Activated CD4-positive, alpha-beta T cell treated with anti-CD3 and anti-CD28 coated beads, Interleukin-2, amount 10 ng/mL, durations not matched to agents 24 days and 14 days (primary cell): ENCODE measurements around the gene DNAAF1. TPM values are rescaled to one million over a fixed set of nuclear protein-coding genes. Genes with fewer than 3 reads are reported as not detected.
"Not testable (repeated sequence)": the region's sequence is repeated elsewhere in the genome, so short reads cannot be mapped to it uniquely, and the experiment has no call there.

Experiments used
- DNase-seq: peaks from one replicate; pipeline ENCODE4 v3.0.0; 2022
- H3K27ac Mint-ChIP-seq: one replicate; pipeline ENCODE4 v1.8.0; 2022; ENCODE audit warnings: mild to moderate bottlenecking, mixed read lengths
- H3K27me3 Mint-ChIP-seq: one replicate; pipeline ENCODE4 v1.8.0; 2022; ENCODE audit warnings: mixed read lengths
- H3K36me3 Mint-ChIP-seq: one replicate; pipeline ENCODE4 v1.8.0; 2022; ENCODE audit warnings: low read depth, mild to moderate bottlenecking, mixed read lengths
- H3K4me1 Mint-ChIP-seq: one replicate; pipeline ENCODE4 v1.8.0; 2021; ENCODE audit warnings: mixed read lengths
- H3K4me3 Mint-ChIP-seq: one replicate; pipeline ENCODE4 v1.8.0; 2022; ENCODE audit warnings: mild to moderate bottlenecking, moderate library complexity, mixed read lengths
- H3K9me3 Mint-ChIP-seq: one replicate; pipeline ENCODE4 v1.8.0; 2021; ENCODE audit warnings: mixed read lengths
- intact Hi-C: fragments of 100-400 bp; cut with micrococcal nuclease; formaldehyde crosslinking; loops from one replicate; pipeline ENCODE4 v1.15.1; 2023
- total RNA-seq: library from RNA; stranded (reverse); gene quantifications from 2 replicates; pipeline ENCODE4 v1.2.3, GENCODE V29; 2022

Gene DNAAF1
- total RNA-seq = not detected in 2 replicates

- H3K9me3 Mint-ChIP-seq = no peaks in the 10 kb centered on the region
Measured at GRCh38 chr16:84144859-84145639, at the start of gene DNAAF1, which contains the start of gene HSDL1. Gene DNAAF1 (plus strand): TSS chr16:84145308. CDS start chr16:84145441, 133 bp downstream. Gene HSDL1 (minus strand): TSS chr16:84145177. CDS start chr16:84131321, 13,856 bp downstream.

DNA sequence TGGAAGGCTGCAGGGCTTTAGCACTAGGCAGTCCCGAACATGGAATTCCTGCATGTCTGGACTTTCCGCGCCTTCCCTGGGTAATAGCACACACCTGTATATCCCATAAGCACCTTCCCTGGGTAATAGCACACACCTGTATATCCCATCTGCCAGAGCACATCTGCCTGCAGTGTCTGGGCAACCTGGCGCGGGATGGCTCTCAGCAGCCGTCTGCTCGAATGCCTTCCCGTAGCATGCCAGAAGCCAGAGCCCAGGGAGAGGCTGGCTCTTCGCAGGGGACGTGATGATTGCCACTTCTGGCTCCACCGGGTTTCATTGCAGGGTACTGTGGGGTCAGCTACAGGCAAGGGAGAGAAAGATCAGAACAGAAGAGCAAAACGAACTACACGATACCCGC is 49.6 kb upstream of the DNAAF1 start:
- Mint-ChIP-seq H3K36me3 (peaks cover 63% of the 10 kb centered on the region), H3K9me3 (no peaks in the 10 kb centered on the region), H3K27ac (no peak overlapping the region), H3K4me3 (no peak overlapping the region), H3K4me1 (peaks cover 12% of the 10 kb centered on the region), H3K27me3 (no peaks in the 10 kb centered on the region)
- no peak for DNase-seq
- intact Hi-C loops = no loop called here

More at GRCh38 chr16:84144859-84145639, at the start of gene DNAAF1, which contains the start of gene HSDL1:
- Mint-ChIP-seq H3K27me3 (peaks cover 16% of the 10 kb centered on the region), H3K4me1 (peaks cover 11% of the 10 kb centered on the region), H3K27ac (peak within 1 kb of the TSS; percentile 86), H3K36me3 (peaks cover 3% of the 10 kb centered on the region), H3K4me3 (peak within 1 kb of the TSS; percentile 94)
- DNase-seq = peak; percentile 99
- intact Hi-C loops = loop anchor here (1.0 to 2.0 kb wide), 3 partner anchors 29 to 60 kb away; partner anchors contain the start of genes MBTPS1 and TAF1C

- Mint-ChIP-seq H3K36me3 (peaks cover 61% of the 10 kb centered on the region), H3K27me3 (no peaks in the 10 kb centered on the region), H3K4me1 (peaks cover 12% of the 10 kb centered on the region), H3K4me3 (no peak overlapping the region), H3K27ac (no peak overlapping the region), H3K9me3 (no peaks in the 10 kb centered on the region)
- no peak for DNase-seq
- intact Hi-C loops = no loop called here
Measured at GRCh38 chr16:84096447-84097005, 48.6 kb upstream of the DNAAF1 start.

GRCh38 chr16:84098939-84099338 is 46.2 kb upstream of the DNAAF1 start:
- DNase-seq = no peak
- H3K27ac Mint-ChIP-seq = no peak overlapping the region
- intact Hi-C loops = no loop called here
- H3K4me1 Mint-ChIP-seq = peaks cover 17% of the 10 kb centered on the region
- no peaks in the 10 kb centered on the region for H3K9me3 Mint-ChIP-seq
- H3K36me3 Mint-ChIP-seq = peaks cover 51% of the 10 kb centered on the region
- no peaks in the 10 kb centered on the region for H3K27me3 Mint-ChIP-seq
- H3K4me3 Mint-ChIP-seq = no peak overlapping the region

DNA sequence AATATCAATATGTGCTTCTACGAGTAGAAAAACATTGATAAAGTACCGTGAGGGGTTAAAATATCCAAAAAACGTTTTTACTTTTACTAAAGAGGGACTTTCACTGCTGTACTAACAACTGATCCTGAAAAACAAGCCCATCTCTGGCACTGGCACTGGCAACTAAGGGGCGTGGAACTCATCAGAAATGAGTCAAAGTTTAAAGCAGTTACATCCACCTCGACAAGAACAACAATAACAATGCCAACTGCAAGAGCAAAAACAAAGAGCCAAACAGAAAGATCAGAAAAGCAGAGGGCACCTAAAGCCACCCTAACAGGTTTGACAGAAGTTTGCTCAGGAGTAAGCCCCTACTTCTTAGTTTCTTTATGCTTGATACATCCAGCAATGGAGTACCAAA is 41.4 kb upstream of the DNAAF1 start:
- DNase-seq = no peak
- no peaks in the 10 kb centered on the region for H3K9me3 Mint-ChIP-seq
- intact Hi-C loops = no loop called here
- peaks cover 31% of the 10 kb centered on the region for H3K36me3 Mint-ChIP-seq
- no peaks in the 10 kb centered on the region for H3K27me3 Mint-ChIP-seq
- no peak overlapping the region for H3K27ac Mint-ChIP-seq
- H3K4me1 Mint-ChIP-seq = peaks cover 21% of the 10 kb centered on the region
- H3K4me3 Mint-ChIP-seq = no peak overlapping the region

DNA sequence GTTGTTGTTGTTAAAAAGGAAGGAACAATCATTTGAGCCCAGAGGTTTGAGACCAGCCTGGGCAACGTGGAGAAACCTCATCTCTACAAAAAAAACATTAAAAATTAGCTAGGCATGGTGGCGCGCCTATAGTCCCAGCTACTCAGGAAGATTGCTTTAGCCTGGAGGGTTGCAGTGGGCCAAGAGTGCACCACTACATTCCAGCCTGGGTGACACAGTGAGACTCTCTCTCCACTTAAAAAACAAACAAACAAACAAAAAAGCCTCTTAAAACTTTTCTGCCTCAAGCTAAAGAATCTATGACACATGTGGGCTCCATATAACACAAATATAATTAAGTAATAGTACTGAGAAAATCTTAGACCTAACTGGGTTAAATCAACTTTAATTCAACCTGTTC is 40.9 kb upstream of the DNAAF1 start:
- peaks cover 26% of the 10 kb centered on the region for H3K36me3 Mint-ChIP-seq
- intact Hi-C loops = no loop called here
- H3K9me3 Mint-ChIP-seq = no peaks in the 10 kb centered on the region
- no peak overlapping the region for H3K27ac Mint-ChIP-seq
- no peak overlapping the region for H3K4me3 Mint-ChIP-seq
- DNase-seq = no peak
- peaks cover 17% of the 10 kb centered on the region for H3K4me1 Mint-ChIP-seq
- no peaks in the 10 kb centered on the region for H3K27me3 Mint-ChIP-seq

DNA sequence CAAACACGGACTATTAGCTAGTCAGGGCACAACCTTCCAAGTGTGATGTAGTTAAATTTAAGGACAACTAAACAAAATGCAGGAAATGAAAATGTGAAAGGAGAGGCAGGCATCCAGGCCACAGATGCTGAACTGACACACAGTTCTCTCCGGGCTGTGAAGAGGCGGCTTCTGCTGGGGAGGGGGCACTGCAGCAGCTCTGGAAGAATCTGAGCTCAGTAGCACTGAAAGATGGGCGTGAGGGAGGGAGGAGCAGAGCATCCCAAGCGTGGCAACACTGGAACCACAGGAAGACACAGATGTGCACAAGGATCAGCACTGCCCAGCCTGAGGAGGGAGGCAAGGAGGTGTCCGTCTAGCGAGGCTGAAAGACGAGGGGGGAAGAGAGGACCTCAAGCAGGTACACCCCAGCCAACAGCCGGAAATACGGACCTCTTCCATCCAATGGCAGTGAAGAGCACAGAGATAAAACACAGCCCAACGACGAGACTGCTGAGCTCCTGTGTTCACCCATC is 39.8 kb upstream of the DNAAF1 start:
- DNase-seq = no peak
- H3K27me3 Mint-ChIP-seq = no peaks in the 10 kb centered on the region
- H3K4me3 Mint-ChIP-seq = no peak overlapping the region
- H3K4me1 Mint-ChIP-seq = peaks cover 12% of the 10 kb centered on the region
- intact Hi-C loops = no loop called here
- no peaks in the 10 kb centered on the region for H3K9me3 Mint-ChIP-seq
- H3K27ac Mint-ChIP-seq = peak overlapping the region; percentile 23
- H3K36me3 Mint-ChIP-seq = peaks cover 23% of the 10 kb centered on the region

- no peak overlapping the region for H3K4me3 Mint-ChIP-seq
- no peaks in the 10 kb centered on the region for H3K27me3 Mint-ChIP-seq
- intact Hi-C loops = no loop called here
- DNase-seq = no peak
- H3K36me3 Mint-ChIP-seq = peaks cover 25% of the 10 kb centered on the region
- H3K9me3 Mint-ChIP-seq = no peaks in the 10 kb centered on the region
- no peak overlapping the region for H3K27ac Mint-ChIP-seq
- H3K4me1 Mint-ChIP-seq = peaks cover 19% of the 10 kb centered on the region
Measured at GRCh38 chr16:84105948-84106740, 39.0 kb upstream of the DNAAF1 start.

DNA sequence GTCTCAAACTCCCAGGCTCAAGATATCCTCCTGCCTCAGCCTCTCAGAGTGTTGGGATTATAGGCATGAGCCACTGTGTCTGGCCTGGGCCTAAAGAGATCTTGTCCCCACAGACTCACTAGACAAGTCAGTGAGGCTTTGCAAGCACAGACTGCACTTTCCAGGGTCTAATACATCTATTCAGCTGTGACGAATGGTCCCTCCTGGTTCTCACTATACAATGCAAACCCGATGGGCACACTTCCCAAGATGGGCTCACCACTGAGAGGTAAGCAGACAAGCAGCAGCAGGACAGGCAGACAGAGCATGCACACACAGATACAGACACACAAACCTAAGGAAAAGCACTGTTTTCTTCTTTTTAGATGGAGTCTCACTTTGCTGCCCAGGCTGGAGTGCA is 37.2 kb upstream of the DNAAF1 start:
- peaks cover 19% of the 10 kb centered on the region for H3K4me1 Mint-ChIP-seq
- peaks cover 17% of the 10 kb centered on the region for H3K36me3 Mint-ChIP-seq
- H3K4me3 Mint-ChIP-seq = no peak overlapping the region
- H3K27me3 Mint-ChIP-seq = no peaks in the 10 kb centered on the region
- no peak for DNase-seq
- H3K27ac Mint-ChIP-seq = no peak overlapping the region
- H3K9me3 Mint-ChIP-seq = no peaks in the 10 kb centered on the region
- intact Hi-C loops = no loop called here

DNA sequence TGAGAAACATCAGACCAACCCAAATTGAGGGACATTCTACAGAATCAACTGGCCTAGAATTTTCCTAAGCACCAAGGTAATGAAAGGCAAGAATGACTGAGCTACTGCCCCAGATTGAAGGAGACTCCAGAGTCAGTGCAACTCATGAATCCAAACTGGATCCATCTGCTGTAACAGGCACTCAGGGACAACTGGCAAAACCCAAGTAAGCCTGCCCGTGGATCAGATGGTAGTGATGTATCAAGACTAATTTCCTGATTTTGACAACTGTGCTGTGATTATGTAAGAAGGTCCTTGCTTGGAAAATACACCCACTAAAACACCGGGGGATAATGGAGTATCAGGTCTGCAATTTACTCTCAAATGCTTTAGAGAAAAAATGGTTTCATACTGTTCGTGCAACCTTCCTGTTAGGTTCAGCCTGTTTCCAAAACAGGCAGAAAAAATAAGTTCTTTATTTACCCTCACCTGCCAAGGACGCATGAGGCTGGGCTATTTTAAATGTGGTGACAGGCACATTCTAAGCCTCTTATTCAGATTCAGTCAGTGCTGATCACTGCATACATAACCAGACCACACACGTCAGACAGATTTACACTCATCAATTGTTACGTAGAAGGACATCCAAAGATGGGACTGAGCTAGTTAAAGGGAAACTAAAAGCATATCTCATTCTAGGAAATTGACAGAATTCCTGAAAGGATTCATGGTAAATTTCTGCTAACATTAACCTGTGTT is 35.3 kb upstream of the DNAAF1 start:
- H3K27me3 Mint-ChIP-seq = no peaks in the 10 kb centered on the region
- no peak overlapping the region for H3K4me3 Mint-ChIP-seq
- H3K27ac Mint-ChIP-seq = no peak overlapping the region
- peaks cover 19% of the 10 kb centered on the region for H3K4me1 Mint-ChIP-seq
- peaks cover 16% of the 10 kb centered on the region for H3K36me3 Mint-ChIP-seq
- no peaks in the 10 kb centered on the region for H3K9me3 Mint-ChIP-seq
- DNase-seq = no peak
- intact Hi-C loops = loop anchor here (10.0 kb wide), 1 partner anchor 395 kb away; the partner anchor contains the start of gene MEAK7

DNA sequence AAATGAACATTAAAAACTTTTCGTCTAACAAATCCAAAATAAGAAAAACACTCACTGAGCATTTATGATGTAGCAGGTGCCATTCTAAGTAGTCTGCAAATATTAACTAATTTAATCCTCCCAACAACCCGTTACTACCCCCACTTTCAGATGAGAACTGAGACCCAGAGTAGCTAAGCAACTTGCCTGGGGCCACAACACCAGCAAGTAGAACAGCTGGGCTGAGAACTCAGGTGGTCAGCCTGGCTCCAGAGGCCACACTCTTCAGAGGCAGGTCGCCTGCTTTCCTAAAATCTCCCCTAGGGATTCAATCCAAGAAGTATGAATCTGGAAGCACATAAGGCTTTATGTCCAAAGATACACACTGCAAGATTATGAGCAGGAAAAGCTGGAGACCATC is 34.6 kb upstream of the DNAAF1 start:
- Mint-ChIP-seq H3K27me3 (no peaks in the 10 kb centered on the region), H3K4me1 (peaks cover 21% of the 10 kb centered on the region), H3K4me3 (no peak overlapping the region), H3K36me3 (peaks cover 13% of the 10 kb centered on the region), H3K27ac (no peak overlapping the region), H3K9me3 (no peaks in the 10 kb centered on the region)
- DNase-seq = no peak
- intact Hi-C loops = loop anchor here (10.0 kb wide), 1 partner anchor 394 kb away; the partner anchor contains the start of gene MEAK7

GRCh38 chr16:84111525-84111924 is 33.6 kb upstream of the DNAAF1 start:
- no peak overlapping the region for H3K4me3 Mint-ChIP-seq
- no peaks in the 10 kb centered on the region for H3K27me3 Mint-ChIP-seq
- H3K4me1 Mint-ChIP-seq = peaks cover 23% of the 10 kb centered on the region
- peaks cover 12% of the 10 kb centered on the region for H3K36me3 Mint-ChIP-seq
- no peak for DNase-seq
- H3K27ac Mint-ChIP-seq = no peak overlapping the region
- intact Hi-C loops = loop anchor here (10.0 kb wide), 1 partner anchor 393 kb away; the partner anchor contains the start of gene MEAK7
- no peaks in the 10 kb centered on the region for H3K9me3 Mint-ChIP-seq

GRCh38 chr16:84111949-84112348 is 33.2 kb upstream of the DNAAF1 start:
- intact Hi-C loops = loop anchor here (10.0 kb wide), 1 partner anchor 393 kb away; the partner anchor contains the start of gene MEAK7
- H3K27me3 Mint-ChIP-seq, H3K9me3 Mint-ChIP-seq, DNase-seq, H3K4me3 Mint-ChIP-seq: not testable (repeated sequence)
- H3K4me1 Mint-ChIP-seq = peaks cover 22% of the 10 kb centered on the region
- H3K36me3 Mint-ChIP-seq = peaks cover 11% of the 10 kb centered on the region
- H3K27ac Mint-ChIP-seq = peak overlapping the region; percentile 15
